Endothelial cell of umbilical vein (primary cell): Measurements from ENCODE around the gene KIF1B.
A peak's percentile ranks its signal among the peaks of the same experiment; 100 is the strongest.

Experiments used
- EZH2 ChIP-seq: IDR thresholded peaks from 2 replicates; pipeline ENCODE4 v1.6.1; 2012; ENCODE audit warnings: borderline replicate concordance, low read depth, mild to moderate bottlenecking, moderate library complexity, low read length, inconsistent platforms; ENCODE audit not compliant: severe bottlenecking
- FOS ChIP-seq: IDR thresholded peaks from 2 replicates; pipeline ENCODE4 v1.6.1; 2011; ENCODE audit warnings: mild to moderate bottlenecking, low read length, moderate library complexity, borderline replicate concordance; ENCODE audit not compliant: insufficient read depth
- GATA2 ChIP-seq: IDR thresholded peaks from 2 replicates; pipeline ENCODE4 v1.7.0; 2011; ENCODE audit warnings: low read depth, mild to moderate bottlenecking, moderate library complexity, mixed read lengths, low read length; ENCODE audit not compliant: insufficient read length, insufficient read depth
- JUN ChIP-seq: IDR thresholded peaks from 2 replicates; pipeline ENCODE4 v1.6.1; 2011; ENCODE audit warnings: borderline replicate concordance, low read depth; ENCODE audit not compliant: insufficient read length, insufficient read depth
- MYC ChIP-seq: IDR thresholded peaks from one replicate; pipeline ENCODE4 v1.6.1; 2011; ENCODE audit warnings: mild to moderate bottlenecking, low read depth, low read length
- POLR2A ChIP-seq: IDR thresholded peaks from 2 replicates; pipeline ENCODE4 v1.6.1; 2012; ENCODE audit warnings: low read depth, mild to moderate bottlenecking, control low read depth, low read length
- POLR2AphosphoS5 ChIP-seq: IDR thresholded peaks from 2 replicates; pipeline ENCODE4 v1.6.1; 2012; ENCODE audit warnings: low read depth, mild to moderate bottlenecking, control low read depth, low read length, moderate library complexity; ENCODE audit not compliant: insufficient read depth
- TF ChIP-seq, protein P1 (sequence below), 2 donors: IDR thresholded peaks; 1 replicate in 1 of 2; 2 replicates in 1 of 2; pipeline ENCODE4 v1.5.1; 2011; ENCODE audit warnings: low read length in 2 of 2, mild to moderate bottlenecking in 2 of 2, moderate library complexity in 2 of 2, control low read depth in 1 of 2, inconsistent platforms in 1 of 2, low read depth in 1 of 2; ENCODE audit not compliant: insufficient read depth in 1 of 2; ENCODE audit errors: extremely low read depth in 1 of 2
- TF ChIP-seq, protein P2 (sequence below): IDR thresholded peaks from 2 replicates; pipeline ENCODE4 v1.6.1; 2011; ENCODE audit not compliant: insufficient read depth, insufficient read length

DNA sequence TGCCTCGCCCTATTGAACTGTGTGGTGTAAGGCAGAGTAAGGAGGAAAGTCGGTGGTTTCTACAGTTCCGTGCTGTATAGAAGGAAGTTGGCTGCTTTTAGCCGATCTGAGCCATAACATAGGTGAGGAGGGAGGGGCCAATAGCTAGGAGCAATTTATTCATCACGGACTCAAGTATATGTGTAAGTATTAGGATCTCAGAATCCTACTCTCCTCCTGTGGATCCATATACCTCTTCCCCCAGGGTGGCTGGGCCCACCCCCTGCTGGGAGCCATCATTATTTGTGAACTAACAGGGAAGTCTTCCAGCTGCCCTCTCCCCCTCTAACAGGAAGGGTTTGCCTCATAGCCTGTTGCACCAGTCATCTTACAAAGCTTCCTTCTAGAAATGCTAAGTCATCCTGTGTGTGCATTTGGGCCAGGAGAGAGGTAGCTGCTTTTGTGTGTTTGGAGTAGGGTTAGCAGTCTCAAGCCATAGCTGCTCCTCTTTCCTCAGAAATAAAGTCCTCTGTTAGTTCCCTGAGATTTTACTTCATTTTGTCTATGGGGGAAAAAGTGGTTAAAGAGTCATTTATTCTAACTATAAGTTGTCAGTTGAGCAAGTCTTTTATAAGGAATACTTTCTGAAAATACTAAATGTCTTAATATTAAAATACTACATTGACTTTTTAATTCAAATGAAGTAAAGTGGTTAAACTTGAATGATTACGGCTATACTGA is 205.0 kb downstream of the KIF1B start:
- TF ChIP-seq JUN, result peak; percentile 28
- TF ChIP-seq, protein P1, sequence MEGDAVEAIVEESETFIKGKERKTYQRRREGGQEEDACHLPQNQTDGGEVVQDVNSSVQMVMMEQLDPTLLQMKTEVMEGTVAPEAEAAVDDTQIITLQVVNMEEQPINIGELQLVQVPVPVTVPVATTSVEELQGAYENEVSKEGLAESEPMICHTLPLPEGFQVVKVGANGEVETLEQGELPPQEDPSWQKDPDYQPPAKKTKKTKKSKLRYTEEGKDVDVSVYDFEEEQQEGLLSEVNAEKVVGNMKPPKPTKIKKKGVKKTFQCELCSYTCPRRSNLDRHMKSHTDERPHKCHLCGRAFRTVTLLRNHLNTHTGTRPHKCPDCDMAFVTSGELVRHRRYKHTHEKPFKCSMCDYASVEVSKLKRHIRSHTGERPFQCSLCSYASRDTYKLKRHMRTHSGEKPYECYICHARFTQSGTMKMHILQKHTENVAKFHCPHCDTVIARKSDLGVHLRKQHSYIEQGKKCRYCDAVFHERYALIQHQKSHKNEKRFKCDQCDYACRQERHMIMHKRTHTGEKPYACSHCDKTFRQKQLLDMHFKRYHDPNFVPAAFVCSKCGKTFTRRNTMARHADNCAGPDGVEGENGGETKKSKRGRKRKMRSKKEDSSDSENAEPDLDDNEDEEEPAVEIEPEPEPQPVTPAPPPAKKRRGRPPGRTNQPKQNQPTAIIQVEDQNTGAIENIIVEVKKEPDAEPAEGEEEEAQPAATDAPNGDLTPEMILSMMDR (IDR thresholded peaks at IDR 0.05; ENCODE audit: extremely low read depth in 1 of 2, insufficient read depth in 1 of 2, low read depth in 1 of 2, low read length in 2 of 2), result no peak
- peak; percentile 61 for TF ChIP-seq POLR2AphosphoS5
- TF ChIP-seq POLR2A, result peak; percentile 40
- no peak for TF ChIP-seq MYC
- no peak for TF ChIP-seq EZH2
- TF ChIP-seq FOS, result no peak
- TF ChIP-seq, protein P2, sequence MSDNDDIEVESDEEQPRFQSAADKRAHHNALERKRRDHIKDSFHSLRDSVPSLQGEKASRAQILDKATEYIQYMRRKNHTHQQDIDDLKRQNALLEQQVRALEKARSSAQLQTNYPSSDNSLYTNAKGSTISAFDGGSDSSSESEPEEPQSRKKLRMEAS, result no peak
- TF ChIP-seq GATA2, result no peak
